HepG2 (cell line): ENCODE results near the gene FAM111A. TPM values are rescaled to one million over a fixed set of nuclear protein-coding genes. Genes with fewer than 3 reads are reported as not detected.
A peak's percentile ranks its signal among the peaks of the same experiment; 100 is the strongest.

Source experiments
- CCAR2 ChIP-seq: fragments of 200-400 bp; formaldehyde crosslinking; optimal IDR thresholded peaks from 2 replicates; pipeline ENCODE3; 2018; ENCODE audit warnings: low read depth, mild to moderate bottlenecking, low read length, moderate library complexity
- FOXO1 ChIP-seq: sonication (generic); formaldehyde crosslinking; IDR thresholded peaks from 2 replicates; pipeline ENCODE4 v1.4.0; 2020; ENCODE audit warnings: missing genetic modification reagents
- HOXA3 ChIP-seq: sonication (generic); formaldehyde crosslinking; IDR thresholded peaks from 2 replicates; pipeline ENCODE4 v1.5.0; 2020; ENCODE audit warnings: missing genetic modification reagents
- KLF12 ChIP-seq: sonication (generic); formaldehyde crosslinking; IDR thresholded peaks from 2 replicates; pipeline ENCODE4 v1.4.0; 2020; ENCODE audit warnings: missing genetic modification reagents, borderline replicate concordance
- MAZ ChIP-seq, 2 experiments: sonication (generic) in 1 of 2; formaldehyde crosslinking in 1 of 2; IDR thresholded peaks; 2 replicates each; pipeline versions ENCODE4 v1.5.0 to v1.6.1; 2012 to 2020; ENCODE audit warnings: low read depth in 2 of 2, mild to moderate bottlenecking in 2 of 2, borderline replicate concordance in 1 of 2, improper control_type of control experiment in 1 of 2, low read length in 1 of 2, missing genetic modification reagents in 1 of 2, moderate library complexity in 1 of 2
- NCOA5 ChIP-seq: sonication (generic); formaldehyde crosslinking; IDR thresholded peaks from 2 replicates; pipeline ENCODE4 v1.4.0; 2020; ENCODE audit warnings: missing genetic modification reagents
- NFE2 ChIP-seq: sonication (generic); formaldehyde crosslinking; IDR thresholded peaks from 2 replicates; pipeline ENCODE4 v1.4.0; 2020; ENCODE audit warnings: missing genetic modification reagents
- SAP130 ChIP-seq: IDR thresholded peaks from 2 replicates; pipeline ENCODE4 v1.6.1; 2016; ENCODE audit warnings: low read depth
- SCMH1 ChIP-seq: sonication (generic); formaldehyde crosslinking; IDR thresholded peaks from 2 replicates; pipeline ENCODE4 v1.9.0; 2021; ENCODE audit warnings: missing genetic modification reagents, mild to moderate bottlenecking, borderline replicate concordance
- SNAPC2 ChIP-seq: sonication (generic); formaldehyde crosslinking; IDR thresholded peaks from 2 replicates; pipeline ENCODE4 v1.8.1; 2022; ENCODE audit warnings: mild to moderate bottlenecking, missing genetic modification reagents
- SOX13 ChIP-seq, 3 experiments: fragments of 450-650 bp in 1 of 3; sonication (generic) in 1 of 3; formaldehyde crosslinking in 1 of 3; IDR thresholded peaks in 2 of 3; conservative IDR thresholded peaks in 1 of 3; 2 replicates each; pipeline versions ENCODE4 v1.5.0 to v1.6.1; 2016 to 2020; ENCODE audit warnings: antibody characterized with exemption in 1 of 3, mild to moderate bottlenecking in 1 of 3, missing compliant biosample characterization in 1 of 3, missing genetic modification reagents in 1 of 3, moderate library complexity in 1 of 3
- SOX6 ChIP-seq, 2 experiments: fragments of 450-650 bp in 1 of 2; sonication (generic) in 1 of 2; formaldehyde crosslinking in 1 of 2; IDR thresholded peaks; 2 replicates each; pipeline versions ENCODE4 v1.4.0 to v1.6.1; 2017 to 2020; ENCODE audit warnings: antibody characterized with exemption in 1 of 2, mild to moderate bottlenecking in 1 of 2, missing genetic modification reagents in 1 of 2
- SP4 ChIP-seq: sonication (generic); formaldehyde crosslinking; IDR thresholded peaks from 2 replicates; pipeline ENCODE4 v1.8.1; 2023; ENCODE audit warnings: mild to moderate bottlenecking, missing genetic modification reagents
- SSRP1 ChIP-seq: IDR thresholded peaks from 2 replicates; pipeline ENCODE4 v1.6.1; 2016; ENCODE audit warnings: control low read depth
- TEF ChIP-seq: sonication (generic); formaldehyde crosslinking; IDR thresholded peaks from 2 replicates; pipeline ENCODE4 v1.5.0; 2020; ENCODE audit warnings: missing genetic modification reagents
- TFDP2 ChIP-seq: sonication (generic); formaldehyde crosslinking; IDR thresholded peaks from 2 replicates; pipeline ENCODE4 v1.4.0; 2020; ENCODE audit warnings: missing genetic modification reagents
- ZNF124 ChIP-seq: sonication (generic); formaldehyde crosslinking; IDR thresholded peaks from 2 replicates; pipeline ENCODE4 v1.4.0; 2020; ENCODE audit warnings: missing genetic modification reagents
- ZNF136 ChIP-seq: sonication (generic); formaldehyde crosslinking; IDR thresholded peaks from 2 replicates; pipeline ENCODE4 v1.8.1; 2022; ENCODE audit warnings: low read depth, mild to moderate bottlenecking, moderate library complexity, missing genetic modification reagents
- ZNF282 ChIP-seq: fragments of 450-650 bp; IDR thresholded peaks from 2 replicates; pipeline ENCODE4 v1.6.1; 2018; ENCODE audit not compliant: partially characterized antibody
- ZNF367 ChIP-seq: sonication (generic); formaldehyde crosslinking; IDR thresholded peaks from 2 replicates; pipeline ENCODE4 v1.4.0; 2020; ENCODE audit warnings: missing genetic modification reagents, borderline replicate concordance
- ZNF543 ChIP-seq: sonication (generic); formaldehyde crosslinking; IDR thresholded peaks from 2 replicates; pipeline ENCODE4 v1.4.0; 2020; ENCODE audit warnings: mild to moderate bottlenecking, missing genetic modification reagents
- ZNF614 ChIP-seq: IDR thresholded peaks from 2 replicates; pipeline ENCODE4 v1.6.1; 2018; ENCODE audit warnings: missing biosample characterization, missing genetic modification reagents, inconsistent platforms, borderline replicate concordance
- ZNF709 ChIP-seq: sonication (generic); formaldehyde crosslinking; IDR thresholded peaks from 2 replicates; pipeline ENCODE4 v1.5.0; 2020; ENCODE audit warnings: mild to moderate bottlenecking, missing genetic modification reagents
- ZNF768 ChIP-seq: sonication (generic); formaldehyde crosslinking; IDR thresholded peaks from 2 replicates; pipeline ENCODE4 v1.4.0; 2020; ENCODE audit warnings: missing genetic modification reagents
- ZNF773 ChIP-seq: sonication (generic); formaldehyde crosslinking; IDR thresholded peaks from 2 replicates; pipeline ENCODE4 v1.4.0; 2020; ENCODE audit warnings: missing genetic modification reagents, borderline replicate concordance
- ZNF784 ChIP-seq: sonication (generic); formaldehyde crosslinking; IDR thresholded peaks from 2 replicates; pipeline ENCODE4 v1.5.1; 2020; ENCODE audit warnings: missing genetic modification reagents, mild to moderate bottlenecking, borderline replicate concordance
- polyA plus RNA-seq, 8 experiments: library from polyadenylated mRNA; depleted of rRNA in 3 of 8; stranded (reverse) in 7 of 8; unstranded in 1 of 8; fragments of >200 nt; fragmentation: Illumina TruSeq in 4 of 8; extraction: Trizol in 4 of 8; gene quantifications; 2 replicates each; pipeline versions ENCODE4 v1.2.1 to v1.2.3, GENCODE V29; 2011 to 2016; ENCODE audit warnings: low read depth in 4 of 8, missing spikeins in 1 of 8, mixed read lengths in 1 of 8; ENCODE audit not compliant: insufficient read depth in 1 of 8
- total RNA-seq, 5 experiments: library from RNA; depleted of rRNA; stranded (reverse); fragments of >200 nt; fragmentation: Illumina TruSeq; extraction: Trizol; gene quantifications; 2 replicates each; pipeline ENCODE4 v1.2.3, GENCODE V29; 2016; ENCODE audit warnings: low read depth in 1 of 5

The FAM111A gene
- total and polyA plus RNA-seq, 2 of the 13 experiments (the other 11 are each of a cell fraction or from before 2014, with no cell fraction given) = 3.2 to 13.5 TPM

- no peak for TF ChIP-seq SOX13 (IDR thresholded peaks at IDR 0.05)
- no peak for TF ChIP-seq SOX13 (CRISPR knock-in tag; conservative IDR thresholded peaks at IDR 0.05 in 1 of 2, IDR thresholded peaks at IDR 0.05 in 1 of 2)
- no peak for TF ChIP-seq ZNF784 (CRISPR knock-in tag)
- TF ChIP-seq TFDP2 (CRISPR knock-in tag) = 0 out of 2 replicates have a peak, but pooled peaks have one; percentile 21
- no peak for TF ChIP-seq SNAPC2 (CRISPR knock-in tag)
- peak; percentile 70; the same call in 1 of the 2 replicates for TF ChIP-seq ZNF614 (CRISPR knock-in tag)
- no peak for TF ChIP-seq ZNF773 (CRISPR knock-in tag)
- TF ChIP-seq SAP130 (CRISPR knock-in tag) = 0 out of 2 replicates have a peak, but pooled peaks have one; percentile 24
- no peak for TF ChIP-seq TEF (CRISPR knock-in tag)
- TF ChIP-seq ZNF124 (CRISPR knock-in tag) = peak; percentile 80; the same call in 1 of the 2 replicates
- TF ChIP-seq NFE2 (CRISPR knock-in tag) = no peak
- TF ChIP-seq FOXO1 (CRISPR knock-in tag) = no peak
- TF ChIP-seq MAZ (IDR thresholded peaks at IDR 0.05; ENCODE audit: borderline replicate concordance, low read depth, low read length) = peak; percentile 69; the same call in 1 of the 2 replicates
- peak; percentile 71 for TF ChIP-seq MAZ (CRISPR knock-in tag; IDR thresholded peaks at IDR 0.05; ENCODE audit: low read depth)
- TF ChIP-seq ZNF282 = no peak
- TF ChIP-seq NCOA5 (CRISPR knock-in tag) = no peak
- TF ChIP-seq ZNF367 (CRISPR knock-in tag) = no peak
- TF ChIP-seq SP4 (CRISPR knock-in tag) = peak; percentile 11; the same call in 1 of the 2 replicates
- no peak for TF ChIP-seq ZNF709 (CRISPR knock-in tag)
- TF ChIP-seq HOXA3 (CRISPR knock-in tag) = 0 out of 2 replicates have a peak, but pooled peaks have one; percentile 30
- TF ChIP-seq KLF12 = no peak
- no peak for TF ChIP-seq SCMH1
- TF ChIP-seq SSRP1 = no peak
- no peak for TF ChIP-seq CCAR2
- 0 out of 2 replicates have a peak, but pooled peaks have one; percentile 50 for TF ChIP-seq ZNF136 (CRISPR knock-in tag)
- no peak for TF ChIP-seq ZNF543 (CRISPR knock-in tag)
- peak; percentile 37; the same call in 1 of the 2 replicates for TF ChIP-seq ZNF768 (CRISPR knock-in tag)
- no peak for TF ChIP-seq SOX6 (IDR thresholded peaks at IDR 0.05)
- TF ChIP-seq SOX6 (CRISPR knock-in tag; IDR thresholded peaks at IDR 0.05) = no peak
Observed at GRCh38 chr11:59135648-59136461, 6.8 kb upstream of the FAM111A start (continued).
